WTC11 (cell line): Measurements from ENCODE around the gene GATAD2A.

Source experiments
- ATF1 ChIP-seq: sonication (generic); formaldehyde crosslinking; IDR thresholded peaks from 2 replicates; pipeline ENCODE4 v1.8.1; 2023; ENCODE audit warnings: mild to moderate bottlenecking, moderate library complexity, missing genetic modification reagents
- ATF3 ChIP-seq: sonication (generic); formaldehyde crosslinking; conservative IDR thresholded peaks from 2 replicates; pipeline ENCODE4 v1.8.1; 2022; ENCODE audit warnings: mild to moderate bottlenecking, missing genetic modification reagents
- CTCF ChIP-seq: fragments of 200-600 bp; IDR thresholded peaks from 2 replicates; pipeline ENCODE4 v1.8.0; 2022; ENCODE audit warnings: antibody characterized with exemption
- E2F5 ChIP-seq: sonication (generic); formaldehyde crosslinking; IDR thresholded peaks from 2 replicates; pipeline ENCODE4 v1.8.1; 2022; ENCODE audit warnings: mild to moderate bottlenecking, moderate library complexity, missing genetic modification reagents
- FOXJ3 ChIP-seq: sonication (generic); formaldehyde crosslinking; IDR thresholded peaks from 2 replicates; pipeline ENCODE4 v1.9.0; 2021; ENCODE audit warnings: missing genetic modification reagents, mild to moderate bottlenecking, borderline replicate concordance
- FOXP4 ChIP-seq: sonication (generic); formaldehyde crosslinking; IDR thresholded peaks from 2 replicates; pipeline ENCODE4 v1.8.0; 2022; ENCODE audit warnings: mild to moderate bottlenecking, missing genetic modification reagents
- IRF1 ChIP-seq: sonication (generic); formaldehyde crosslinking; IDR thresholded peaks from 2 replicates; pipeline ENCODE4 v1.8.0; 2023; ENCODE audit warnings: missing genetic modification reagents
- NR2C2 ChIP-seq: sonication (generic); formaldehyde crosslinking; IDR thresholded peaks from 2 replicates; pipeline ENCODE4 v1.8.0; 2022; ENCODE audit warnings: mild to moderate bottlenecking, missing genetic modification reagents

GRCh38 chr19:19526581-19527370 is 121.3 kb downstream of the GATAD2A start:
- TF ChIP-seq CTCF (no peak), FOXJ3 (CRISPR knock-in tag) (no peak), FOXP4 (CRISPR knock-in tag) (no peak), ATF3 (no peak), E2F5 (CRISPR knock-in tag) (no peak), NR2C2 (CRISPR knock-in tag) (no peak), IRF1 (CRISPR knock-in tag) (no peak), ATF1 (no peak)
